ENCODE measurements around the gene TMEM150B. TPM values are rescaled to one million over a fixed set of nuclear protein-coding genes. Genes with fewer than 3 reads are reported as not detected.
A peak's percentile ranks its signal among the peaks of the same experiment; 100 is the strongest.

Gene TMEM150B
- total and polyA plus RNA-seq, 2 of the 13 experiments (the other 11 are each of a cell fraction or from before 2014, with no cell fraction given): 1.3 to 1.8 TPM

DNA sequence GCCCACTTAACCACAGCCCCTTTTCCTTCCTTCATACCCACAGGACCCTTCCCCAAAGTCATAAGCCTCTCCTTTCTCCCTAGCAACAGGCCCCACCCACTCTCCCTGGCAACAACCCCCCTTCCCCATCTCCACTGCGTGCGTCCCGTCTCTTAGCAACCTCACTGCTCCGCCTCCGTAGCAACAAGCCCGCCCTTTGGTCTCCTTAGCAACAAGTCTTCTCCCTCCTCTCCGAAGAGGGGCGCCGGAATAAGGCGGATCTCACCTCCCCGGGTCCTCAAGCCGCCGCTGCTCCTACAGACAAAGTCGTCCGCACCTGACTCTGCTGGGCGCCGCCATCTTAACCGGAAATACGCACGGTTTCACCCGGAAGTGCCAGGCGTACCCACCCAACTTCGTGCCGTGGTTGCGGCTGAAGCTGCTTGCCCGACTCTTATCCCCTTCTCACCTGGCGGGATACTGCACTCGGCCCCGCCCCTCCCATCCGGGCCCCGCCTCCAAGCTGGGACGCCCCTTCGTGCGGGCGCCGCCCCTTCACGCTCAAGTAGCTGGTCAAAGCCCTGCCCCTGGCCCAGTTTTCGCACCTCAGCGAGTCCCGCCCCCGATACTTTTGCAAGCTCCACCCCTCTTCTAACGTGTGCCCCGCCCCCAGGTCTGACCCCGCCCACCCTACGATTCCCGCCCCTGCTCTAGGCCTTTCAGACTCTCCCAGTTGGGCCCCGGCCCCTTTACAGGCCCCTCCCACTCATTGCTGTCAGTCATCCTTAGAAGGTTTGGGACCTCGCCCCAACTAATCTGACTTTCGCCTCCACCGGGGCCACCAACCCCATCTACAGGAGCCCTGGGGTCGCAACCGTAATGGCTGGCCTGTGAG lies 45.1 kb downstream of the TMEM150B start, which contains the start of gene HSPBP1 (continued):
- TF ChIP-seq, protein P1, sequence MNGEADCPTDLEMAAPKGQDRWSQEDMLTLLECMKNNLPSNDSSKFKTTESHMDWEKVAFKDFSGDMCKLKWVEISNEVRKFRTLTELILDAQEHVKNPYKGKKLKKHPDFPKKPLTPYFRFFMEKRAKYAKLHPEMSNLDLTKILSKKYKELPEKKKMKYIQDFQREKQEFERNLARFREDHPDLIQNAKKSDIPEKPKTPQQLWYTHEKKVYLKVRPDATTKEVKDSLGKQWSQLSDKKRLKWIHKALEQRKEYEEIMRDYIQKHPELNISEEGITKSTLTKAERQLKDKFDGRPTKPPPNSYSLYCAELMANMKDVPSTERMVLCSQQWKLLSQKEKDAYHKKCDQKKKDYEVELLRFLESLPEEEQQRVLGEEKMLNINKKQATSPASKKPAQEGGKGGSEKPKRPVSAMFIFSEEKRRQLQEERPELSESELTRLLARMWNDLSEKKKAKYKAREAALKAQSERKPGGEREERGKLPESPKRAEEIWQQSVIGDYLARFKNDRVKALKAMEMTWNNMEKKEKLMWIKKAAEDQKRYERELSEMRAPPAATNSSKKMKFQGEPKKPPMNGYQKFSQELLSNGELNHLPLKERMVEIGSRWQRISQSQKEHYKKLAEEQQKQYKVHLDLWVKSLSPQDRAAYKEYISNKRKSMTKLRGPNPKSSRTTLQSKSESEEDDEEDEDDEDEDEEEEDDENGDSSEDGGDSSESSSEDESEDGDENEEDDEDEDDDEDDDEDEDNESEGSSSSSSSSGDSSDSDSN (CRISPR knock-in tag; IDR thresholded peaks at IDR 0.05): no peak
- no peak for TF ChIP-seq REPIN1 (CRISPR knock-in tag; IDR thresholded peaks at IDR 0.05; ENCODE audit: borderline replicate concordance, low read depth)
- TF ChIP-seq KLF6 (CRISPR knock-in tag; IDR thresholded peaks at IDR 0.05): no peak
- TF ChIP-seq NCOA1 (CRISPR knock-in tag; IDR thresholded peaks at IDR 0.05): no peak
- TF ChIP-seq FOXK2 (IDR thresholded peaks at IDR 0.05): peak; percentile 55; the same call in 1 of the 2 replicates
- TF ChIP-seq, protein P2, sequence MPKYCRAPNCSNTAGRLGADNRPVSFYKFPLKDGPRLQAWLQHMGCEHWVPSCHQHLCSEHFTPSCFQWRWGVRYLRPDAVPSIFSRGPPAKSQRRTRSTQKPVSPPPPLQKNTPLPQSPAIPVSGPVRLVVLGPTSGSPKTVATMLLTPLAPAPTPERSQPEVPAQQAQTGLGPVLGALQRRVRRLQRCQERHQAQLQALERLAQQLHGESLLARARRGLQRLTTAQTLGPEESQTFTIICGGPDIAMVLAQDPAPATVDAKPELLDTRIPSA (CRISPR knock-in tag; IDR thresholded peaks at IDR 0.05; ENCODE audit: borderline replicate concordance): no peak
- TF ChIP-seq NR2F6 (IDR thresholded peaks at IDR 0.05): no peak
- no peak for TF ChIP-seq NR2F6 (CRISPR knock-in tag; IDR thresholded peaks at IDR 0.05)
- TF ChIP-seq, protein P3, sequence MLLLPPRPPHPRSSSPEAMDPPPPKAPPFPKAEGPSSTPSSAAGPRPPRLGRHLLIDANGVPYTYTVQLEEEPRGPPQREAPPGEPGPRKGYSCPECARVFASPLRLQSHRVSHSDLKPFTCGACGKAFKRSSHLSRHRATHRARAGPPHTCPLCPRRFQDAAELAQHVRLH (CRISPR knock-in tag; IDR thresholded peaks at IDR 0.05; ENCODE audit: borderline replicate concordance, low read depth): 0 out of 2 replicates have a peak, but pooled peaks have one; percentile 30
- TF ChIP-seq ZNF17 (CRISPR knock-in tag; IDR thresholded peaks at IDR 0.05): no peak
- TF ChIP-seq CBFB (CRISPR knock-in tag; IDR thresholded peaks at IDR 0.05): peak; percentile 79
- no peak for TF ChIP-seq ZFP82 (CRISPR knock-in tag; IDR thresholded peaks at IDR 0.05; ENCODE audit: borderline replicate concordance)
- no peak for TF ChIP-seq GPN1 (CRISPR knock-in tag; IDR thresholded peaks at IDR 0.05; ENCODE audit: borderline replicate concordance)
- TF ChIP-seq, protein P4, sequence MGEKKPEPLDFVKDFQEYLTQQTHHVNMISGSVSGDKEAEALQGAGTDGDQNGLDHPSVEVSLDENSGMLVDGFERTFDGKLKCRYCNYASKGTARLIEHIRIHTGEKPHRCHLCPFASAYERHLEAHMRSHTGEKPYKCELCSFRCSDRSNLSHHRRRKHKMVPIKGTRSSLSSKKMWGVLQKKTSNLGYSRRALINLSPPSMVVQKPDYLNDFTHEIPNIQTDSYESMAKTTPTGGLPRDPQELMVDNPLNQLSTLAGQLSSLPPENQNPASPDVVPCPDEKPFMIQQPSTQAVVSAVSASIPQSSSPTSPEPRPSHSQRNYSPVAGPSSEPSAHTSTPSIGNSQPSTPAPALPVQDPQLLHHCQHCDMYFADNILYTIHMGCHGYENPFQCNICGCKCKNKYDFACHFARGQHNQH (CRISPR knock-in tag; IDR thresholded peaks at IDR 0.05): peak; percentile 81
- TF ChIP-seq, protein P5, sequence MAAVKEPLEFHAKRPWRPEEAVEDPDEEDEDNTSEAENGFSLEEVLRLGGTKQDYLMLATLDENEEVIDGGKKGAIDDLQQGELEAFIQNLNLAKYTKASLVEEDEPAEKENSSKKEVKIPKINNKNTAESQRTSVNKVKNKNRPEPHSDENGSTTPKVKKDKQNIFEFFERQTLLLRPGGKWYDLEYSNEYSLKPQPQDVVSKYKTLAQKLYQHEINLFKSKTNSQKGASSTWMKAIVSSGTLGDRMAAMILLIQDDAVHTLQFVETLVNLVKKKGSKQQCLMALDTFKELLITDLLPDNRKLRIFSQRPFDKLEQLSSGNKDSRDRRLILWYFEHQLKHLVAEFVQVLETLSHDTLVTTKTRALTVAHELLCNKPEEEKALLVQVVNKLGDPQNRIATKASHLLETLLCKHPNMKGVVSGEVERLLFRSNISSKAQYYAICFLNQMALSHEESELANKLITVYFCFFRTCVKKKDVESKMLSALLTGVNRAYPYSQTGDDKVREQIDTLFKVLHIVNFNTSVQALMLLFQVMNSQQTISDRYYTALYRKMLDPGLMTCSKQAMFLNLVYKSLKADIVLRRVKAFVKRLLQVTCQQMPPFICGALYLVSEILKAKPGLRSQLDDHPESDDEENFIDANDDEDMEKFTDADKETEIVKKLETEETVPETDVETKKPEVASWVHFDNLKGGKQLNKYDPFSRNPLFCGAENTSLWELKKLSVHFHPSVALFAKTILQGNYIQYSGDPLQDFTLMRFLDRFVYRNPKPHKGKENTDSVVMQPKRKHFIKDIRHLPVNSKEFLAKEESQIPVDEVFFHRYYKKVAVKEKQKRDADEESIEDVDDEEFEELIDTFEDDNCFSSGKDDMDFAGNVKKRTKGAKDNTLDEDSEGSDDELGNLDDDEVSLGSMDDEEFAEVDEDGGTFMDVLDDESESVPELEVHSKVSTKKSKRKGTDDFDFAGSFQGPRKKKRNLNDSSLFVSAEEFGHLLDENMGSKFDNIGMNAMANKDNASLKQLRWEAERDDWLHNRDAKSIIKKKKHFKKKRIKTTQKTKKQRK (IDR thresholded peaks at IDR 0.05; ENCODE audit: low read length): no peak
- 0 out of 2 replicates have a peak, but pooled peaks have one; percentile 47 for TF ChIP-seq CAMTA2 (CRISPR knock-in tag; IDR thresholded peaks at IDR 0.05; ENCODE audit: borderline replicate concordance)
- no peak for TF ChIP-seq ZNF292 (CRISPR knock-in tag; IDR thresholded peaks at IDR 0.05; ENCODE audit: borderline replicate concordance, low read depth)
- TF ChIP-seq, protein P6, sequence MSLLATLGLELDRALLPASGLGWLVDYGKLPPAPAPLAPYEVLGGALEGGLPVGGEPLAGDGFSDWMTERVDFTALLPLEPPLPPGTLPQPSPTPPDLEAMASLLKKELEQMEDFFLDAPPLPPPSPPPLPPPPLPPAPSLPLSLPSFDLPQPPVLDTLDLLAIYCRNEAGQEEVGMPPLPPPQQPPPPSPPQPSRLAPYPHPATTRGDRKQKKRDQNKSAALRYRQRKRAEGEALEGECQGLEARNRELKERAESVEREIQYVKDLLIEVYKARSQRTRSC (CRISPR knock-in tag; IDR thresholded peaks at IDR 0.05; ENCODE audit: low read depth): no peak
- no peak for TF ChIP-seq FOXJ3 (CRISPR knock-in tag; IDR thresholded peaks at IDR 0.05; ENCODE audit: borderline replicate concordance)
- TF ChIP-seq ZNF230 (CRISPR knock-in tag; IDR thresholded peaks at IDR 0.05): no peak

All from HepG2 (cell line).